ENCODE data around the gene TENT4B.

TENT4B gene

GRCh38 chr16:50215680-50216079 lies 62.6 kb downstream of the TENT4B start:
- DNase-seq (ENCODE audit: low read depth): no peak
- H3K4me3 ChIP-seq (replicated peaks; ENCODE audit: low read depth, low read length): no peak overlapping the region
- no peak for TF ChIP-seq CTCF (IDR thresholded peaks at IDR 0.05; ENCODE audit: low read length, missing control alignments)

GRCh38 chr16:50216231-50216630 lies 63.1 kb downstream of the TENT4B start:
- no peak for TF ChIP-seq CTCF (IDR thresholded peaks at IDR 0.05; ENCODE audit: low read length, missing control alignments)
- no peak for DNase-seq (ENCODE audit: low read depth)
- no peak overlapping the region for H3K4me3 ChIP-seq (replicated peaks; ENCODE audit: low read depth, low read length)

GRCh38 chr16:50219402-50219975 lies 66.4 kb downstream of the TENT4B start:
- H3K4me3 ChIP-seq (replicated peaks; ENCODE audit: low read depth, low read length): no peak overlapping the region
- no peak for TF ChIP-seq CTCF (IDR thresholded peaks at IDR 0.05; ENCODE audit: low read length, missing control alignments)
- no peak for DNase-seq (ENCODE audit: low read depth)

GRCh38 chr16:50224286-50224685 lies 71.2 kb downstream of the TENT4B start:
- DNase-seq (ENCODE audit: low read depth): no peak
- TF ChIP-seq CTCF (IDR thresholded peaks at IDR 0.05; ENCODE audit: low read length, missing control alignments): no peak

GRCh38 chr16:50227120-50227519 lies 74.0 kb downstream of the TENT4B start:
- H3K4me3 ChIP-seq (replicated peaks; ENCODE audit: low read depth, low read length): no peak overlapping the region
- no peak for DNase-seq (ENCODE audit: low read depth)
- no peak for TF ChIP-seq CTCF (IDR thresholded peaks at IDR 0.05; ENCODE audit: low read length, missing control alignments)

More at GRCh38 chr16:50224286-50224685, 71.2 kb downstream of the TENT4B start:
- H3K4me3 ChIP-seq (replicated peaks; ENCODE audit: low read depth, low read length): no peak overlapping the region

- no peak overlapping the region for H3K4me3 ChIP-seq (replicated peaks; ENCODE audit: low read depth, low read length)
- DNase-seq (ENCODE audit: low read depth): no peak
- no peak for TF ChIP-seq CTCF (IDR thresholded peaks at IDR 0.05; ENCODE audit: low read length, missing control alignments)
Observed at GRCh38 chr16:50227665-50228064, 74.6 kb downstream of the TENT4B start.

- TF ChIP-seq CTCF (IDR thresholded peaks at IDR 0.05; ENCODE audit: low read length, missing control alignments): no peak
- H3K4me3 ChIP-seq (replicated peaks; ENCODE audit: low read depth, low read length): no peak overlapping the region
- no peak for DNase-seq (ENCODE audit: low read depth)
Observed at GRCh38 chr16:50228364-50228868, 75.3 kb downstream of the TENT4B start.

Measured in fibroblast of pulmonary artery (primary cell).